CD4-positive, alpha-beta T cell treated with Interferon gamma for 1 hour (primary cell): Measurements from ENCODE around the gene ZNF536.

Experiments used
- DNase-seq: peaks from one replicate; pipeline ENCODE4 v3.0.0-alpha.2; 2020

ZNF536 gene

DNA sequence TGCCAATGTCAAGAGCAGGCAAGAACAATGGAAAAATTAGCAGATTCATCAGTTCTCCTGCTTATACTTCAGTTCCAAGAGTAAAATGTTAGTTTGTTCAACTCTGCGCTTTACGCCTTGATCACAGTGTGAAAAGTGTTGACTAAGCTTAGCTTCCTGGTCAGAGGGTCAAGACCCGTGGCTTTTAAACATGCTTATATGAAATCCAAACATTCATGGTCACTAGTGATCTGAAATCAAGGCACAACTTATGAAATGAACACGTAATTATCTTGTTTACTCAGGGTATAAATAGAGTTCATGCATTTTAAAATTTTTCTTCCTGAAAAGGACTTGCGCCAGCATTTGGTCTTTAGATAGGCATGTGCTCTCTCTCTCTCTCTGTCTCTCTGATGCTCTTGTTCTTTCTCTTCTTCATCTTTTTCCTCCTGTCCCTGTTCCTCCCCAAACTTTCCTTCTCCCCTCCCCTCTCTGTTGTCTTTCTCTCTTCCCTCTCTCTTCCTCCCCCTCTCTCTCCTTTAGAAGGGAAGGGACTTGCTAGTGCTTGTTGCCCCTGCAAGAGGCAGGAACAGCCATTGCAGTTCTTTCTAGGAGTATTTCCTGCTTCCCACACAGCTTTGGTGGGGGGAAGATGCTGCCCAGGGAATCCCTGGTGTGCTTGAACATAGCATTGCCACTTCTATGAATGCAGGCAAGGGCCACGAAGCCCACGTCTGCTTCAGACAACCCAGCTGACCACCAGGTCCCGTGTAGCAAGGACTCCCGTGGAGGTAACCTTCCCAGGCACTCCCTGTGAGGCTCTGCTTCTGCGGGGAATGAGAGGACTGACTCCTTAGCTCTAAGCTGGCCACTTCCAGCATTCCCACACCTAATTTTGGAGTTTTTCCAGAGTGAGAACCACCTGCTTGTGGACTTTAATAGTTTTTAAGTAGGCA, 7.1 kb upstream of the ZNF536 start:
- DNase-seq, result no peak

DNA sequence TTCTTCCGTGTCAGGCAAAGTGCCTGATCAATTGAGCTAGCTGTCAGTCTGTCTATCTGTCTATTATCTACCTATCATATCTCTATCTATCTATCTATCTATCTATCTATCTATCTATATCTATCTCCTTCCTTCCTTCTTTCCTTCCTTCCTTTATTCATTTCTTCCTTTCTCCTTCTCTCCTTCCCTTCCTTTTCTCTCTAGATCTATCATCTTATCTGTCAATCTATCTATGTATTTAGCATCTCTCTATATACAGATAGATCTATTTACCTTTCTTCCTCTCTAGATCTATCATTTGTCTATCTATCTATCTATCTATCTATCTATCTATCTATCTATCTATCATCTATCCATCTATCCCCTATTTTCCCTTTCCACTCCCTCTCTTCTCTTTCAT, 5.9 kb upstream of the ZNF536 start:
- DNase-seq, result no peak

DNA sequence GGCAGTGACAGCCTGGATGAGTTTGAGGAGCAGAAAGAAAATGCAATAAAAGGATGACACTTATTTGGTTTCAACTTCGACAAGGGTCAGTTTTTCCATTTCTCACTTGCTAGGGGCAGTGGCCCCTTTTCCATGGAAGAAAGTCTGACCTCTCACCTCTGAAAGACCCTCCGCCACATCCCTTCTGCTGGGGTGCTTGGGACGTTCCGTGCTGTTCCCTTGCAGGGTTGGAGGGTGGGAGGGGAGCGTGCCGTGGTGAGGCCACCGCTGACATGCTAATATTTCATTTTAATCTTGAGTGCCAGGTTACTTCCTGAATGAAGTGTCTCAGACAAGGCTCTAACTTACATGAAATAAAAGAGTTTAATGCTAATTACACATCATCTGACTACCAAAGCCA, 5.2 kb upstream of the ZNF536 start:
- DNase-seq, result no peak

DNA sequence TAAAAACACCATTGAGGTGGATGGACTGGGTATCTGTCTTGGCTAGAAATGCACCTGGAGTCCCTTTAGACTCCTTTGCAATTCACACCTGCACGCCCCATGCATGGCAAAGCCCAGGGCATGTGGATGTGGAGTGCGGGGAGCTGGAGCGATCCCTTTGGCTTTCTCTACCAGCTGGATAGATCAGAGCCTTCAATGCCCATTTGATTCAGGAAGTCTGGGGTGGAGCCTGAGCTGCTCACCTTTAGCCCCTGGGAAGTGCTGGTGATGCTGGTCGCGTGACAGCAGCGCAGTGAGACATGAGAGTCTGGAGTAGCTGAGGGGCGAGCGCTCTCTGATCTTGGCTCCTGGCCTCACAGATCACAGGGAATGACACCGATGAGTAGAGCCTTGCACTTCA, 4.8 kb upstream of the ZNF536 start:
- no peak for DNase-seq

DNA sequence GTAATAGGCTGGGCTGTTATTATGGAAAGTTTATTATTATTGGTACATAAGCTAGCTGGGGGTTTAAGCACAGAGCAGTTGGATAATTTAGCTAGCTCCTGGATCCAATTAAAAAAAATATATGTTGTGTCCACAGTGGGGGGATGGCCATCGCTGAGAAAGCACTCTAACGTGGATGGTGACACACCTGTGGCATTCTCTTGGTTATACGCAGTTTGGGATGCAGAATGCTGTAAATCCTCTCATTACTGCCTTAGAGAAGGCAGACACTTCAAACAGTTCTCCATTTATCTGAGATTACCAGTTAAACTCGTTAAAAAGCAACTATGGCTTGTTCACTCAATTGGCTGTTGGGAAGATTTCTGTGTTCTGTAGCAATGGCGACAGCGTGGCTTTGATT, 2.4 kb upstream of the ZNF536 start:
- DNase-seq, result no peak

DNA sequence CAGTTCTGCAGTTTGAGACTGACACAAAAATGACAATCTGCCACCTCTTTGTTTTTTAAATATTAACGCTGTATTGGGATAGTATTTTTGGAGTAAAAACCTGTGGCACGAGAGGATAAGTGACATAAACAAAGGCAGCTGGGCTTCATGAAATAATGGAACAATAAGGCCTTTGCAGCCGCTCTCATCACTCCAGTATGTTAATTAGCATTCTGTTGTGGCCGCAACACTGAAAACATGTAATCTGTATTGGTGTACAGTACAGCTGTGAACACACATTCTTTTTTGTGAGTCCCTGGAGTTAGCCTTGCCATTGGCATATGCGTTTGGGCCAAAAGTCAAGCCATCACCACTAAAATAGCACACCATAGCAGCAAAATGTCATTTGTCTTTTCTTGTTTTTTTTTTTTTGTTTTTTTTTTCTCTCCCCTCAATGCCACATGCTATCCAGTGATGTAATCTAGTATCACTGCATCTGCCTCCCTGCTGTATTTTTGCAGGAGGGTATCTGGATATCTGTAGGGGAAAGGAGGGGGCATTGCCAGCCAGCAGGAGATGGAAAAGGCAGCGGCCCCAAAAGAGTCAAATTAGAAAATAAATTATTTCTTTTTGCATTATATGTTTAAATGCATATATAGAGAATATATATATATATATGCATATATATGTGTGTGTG, 885 bp upstream of the ZNF536 start:
- DNase-seq, result no peak

DNA sequence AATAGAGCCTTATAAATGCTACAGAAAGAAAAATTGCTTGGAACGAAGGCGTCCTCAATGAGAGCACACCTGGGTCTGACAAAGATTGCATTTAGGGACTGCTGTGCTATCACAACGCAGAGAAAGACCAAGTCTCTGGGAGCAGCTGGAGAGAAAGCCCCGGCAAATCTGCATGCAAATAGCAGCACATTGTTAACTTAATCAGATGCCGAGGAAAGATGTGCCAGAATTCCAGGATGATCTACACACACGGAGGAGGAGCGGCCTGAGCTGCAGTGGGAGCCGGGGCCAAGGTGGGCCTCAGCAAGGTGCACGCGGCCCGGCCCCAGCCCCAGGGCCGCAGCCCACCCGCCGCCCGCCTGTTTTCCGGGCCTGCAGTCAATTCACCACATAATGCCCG, 1.4 kb downstream of the ZNF536 start:
- no peak for DNase-seq

DNA sequence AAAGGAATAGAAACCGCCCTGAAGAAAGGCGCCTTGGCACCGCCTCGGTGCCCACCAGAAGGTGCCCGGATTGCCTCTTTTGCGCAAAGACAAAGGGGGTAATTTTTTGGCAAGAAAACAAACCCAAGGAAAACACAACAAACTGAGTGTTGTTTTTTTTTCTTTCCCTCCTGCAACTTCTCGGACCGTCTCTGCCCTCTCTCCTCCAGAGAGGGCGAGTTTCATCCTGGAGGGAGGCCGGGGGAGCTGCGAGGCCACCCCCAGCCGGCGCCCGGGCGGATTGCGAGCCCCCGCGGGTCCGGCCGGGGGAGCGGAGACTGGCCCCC, 2.3 kb downstream of the ZNF536 start:
- no peak for DNase-seq

DNA sequence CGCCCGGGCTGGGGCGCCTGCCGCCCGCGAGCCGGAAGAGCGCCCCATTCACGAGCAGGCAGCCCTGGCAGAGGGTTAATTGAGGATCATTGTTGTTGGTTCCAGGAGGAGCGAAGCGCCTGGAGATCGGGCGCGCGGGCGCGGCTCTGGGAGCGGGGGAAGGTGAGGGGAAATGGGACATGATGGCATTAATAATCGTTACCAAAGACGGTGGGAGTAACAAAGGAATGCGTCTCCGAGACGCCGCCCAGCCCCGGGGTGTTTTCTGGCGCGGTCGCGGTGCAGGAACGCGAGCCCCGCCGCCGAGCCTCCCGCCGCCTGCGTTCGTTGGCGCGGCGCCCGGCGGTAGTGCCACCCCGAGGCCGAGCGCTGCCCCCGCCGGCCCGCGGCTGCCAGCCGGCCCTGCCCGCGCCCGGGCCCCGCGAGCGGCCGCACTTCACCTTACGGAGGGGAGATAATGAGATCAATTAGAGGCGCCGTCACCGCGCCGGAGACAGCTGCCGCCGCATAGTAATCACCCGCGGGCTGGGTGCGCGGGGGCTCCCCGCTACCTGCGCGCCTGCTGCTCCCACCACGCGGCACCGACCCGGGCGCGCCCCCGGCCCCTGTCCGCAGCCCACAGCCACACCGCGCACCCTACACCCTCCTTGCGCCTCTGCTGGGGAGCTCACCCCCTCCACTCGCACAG, 2.8 kb downstream of the ZNF536 start:
- no peak for DNase-seq

DNA sequence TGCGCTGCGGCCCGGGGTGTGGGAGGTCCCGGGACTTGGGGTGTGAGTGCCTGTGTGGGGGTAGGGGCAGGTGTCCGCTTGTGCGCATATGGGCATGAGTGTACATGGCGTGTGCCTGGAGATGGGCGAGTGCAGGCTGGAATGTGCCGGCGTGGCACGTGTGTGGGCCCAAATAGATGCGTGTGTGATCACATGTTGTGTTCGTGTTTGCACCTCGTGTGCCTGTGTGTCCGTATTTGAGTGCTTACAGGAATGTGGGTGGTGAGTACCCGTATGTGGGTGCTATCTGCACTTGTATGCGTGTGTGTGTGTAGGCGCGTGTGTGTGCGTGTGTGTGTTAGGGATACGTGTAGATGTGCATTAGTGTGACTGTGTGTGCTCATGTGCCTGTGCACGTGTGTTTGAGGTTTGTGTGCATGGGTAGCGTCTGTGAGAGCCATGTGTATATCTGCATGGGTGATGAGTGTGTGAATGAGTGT, 3.4 kb downstream of the ZNF536 start:
- DNase-seq, result no peak

DNA sequence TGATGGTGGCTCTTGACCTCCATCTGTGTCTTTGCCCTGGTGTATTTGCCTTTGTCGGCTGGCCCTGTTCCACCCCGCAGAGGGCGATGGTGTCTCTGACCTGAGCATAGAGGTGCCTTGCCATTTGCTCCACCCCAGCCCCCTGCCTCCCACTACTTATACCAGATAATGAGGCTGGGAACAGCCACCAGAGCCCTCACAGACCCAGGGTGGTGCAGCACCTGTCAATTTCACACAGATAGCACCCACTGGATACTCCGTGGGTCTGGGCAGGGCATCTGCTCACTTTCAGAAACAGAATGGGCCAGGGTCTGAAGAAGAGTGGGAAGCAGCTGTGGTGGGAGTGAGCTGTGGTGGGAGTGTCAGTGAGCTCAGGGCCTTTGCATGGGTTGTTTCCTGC, 4.1 kb downstream of the ZNF536 start:
- DNase-seq, result no peak

DNA sequence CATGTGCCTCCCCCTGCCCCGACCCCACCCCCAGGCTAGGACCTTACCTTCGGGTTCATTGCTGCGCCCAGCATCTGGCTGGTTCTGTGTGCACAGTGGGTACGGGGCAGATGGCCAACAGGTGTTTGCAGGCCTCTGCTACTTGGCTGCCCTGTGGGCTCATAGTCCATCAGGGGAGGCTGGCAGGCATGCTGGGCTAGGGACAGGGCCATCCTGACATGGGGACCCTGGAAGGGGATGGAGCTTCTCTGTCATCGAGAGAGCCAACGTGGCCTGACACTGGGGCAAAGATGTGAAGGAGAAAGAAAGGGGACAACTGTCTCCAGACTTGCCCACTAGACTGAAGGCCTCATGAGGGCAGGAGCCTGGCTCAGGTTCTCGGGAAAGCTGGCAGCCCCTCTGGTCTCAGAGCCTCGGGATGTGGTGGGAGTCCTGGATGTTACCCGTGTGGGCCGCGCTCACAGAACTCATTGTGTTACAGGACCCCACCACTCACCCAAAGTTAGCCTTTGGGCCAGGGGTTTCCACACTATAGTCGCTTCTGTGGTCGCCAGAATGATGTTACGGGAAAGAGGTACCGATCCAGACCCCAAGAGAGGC, 4.7 kb downstream of the ZNF536 start:
- no peak for DNase-seq

DNA sequence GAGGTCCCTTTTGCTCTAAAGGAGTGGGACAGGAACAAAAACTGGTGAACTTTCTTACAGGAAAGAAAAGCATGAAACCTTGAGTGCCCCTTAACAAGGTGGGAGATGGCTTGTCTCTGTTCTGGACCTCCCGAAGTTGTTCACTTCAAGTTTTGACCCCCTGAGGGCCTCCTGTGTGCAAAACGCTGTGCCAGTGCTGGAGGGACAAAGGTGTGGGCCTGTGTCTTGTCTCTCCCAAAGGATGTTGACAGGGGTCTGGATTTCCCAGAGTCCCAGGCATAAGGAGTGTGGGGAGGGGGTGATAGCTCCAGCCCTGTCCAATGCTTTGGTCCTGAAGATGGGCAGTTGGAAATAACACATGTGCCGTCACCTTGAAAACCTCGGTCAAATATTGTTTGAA, 6.5 kb downstream of the ZNF536 start:
- DNase-seq, result no peak

DNA sequence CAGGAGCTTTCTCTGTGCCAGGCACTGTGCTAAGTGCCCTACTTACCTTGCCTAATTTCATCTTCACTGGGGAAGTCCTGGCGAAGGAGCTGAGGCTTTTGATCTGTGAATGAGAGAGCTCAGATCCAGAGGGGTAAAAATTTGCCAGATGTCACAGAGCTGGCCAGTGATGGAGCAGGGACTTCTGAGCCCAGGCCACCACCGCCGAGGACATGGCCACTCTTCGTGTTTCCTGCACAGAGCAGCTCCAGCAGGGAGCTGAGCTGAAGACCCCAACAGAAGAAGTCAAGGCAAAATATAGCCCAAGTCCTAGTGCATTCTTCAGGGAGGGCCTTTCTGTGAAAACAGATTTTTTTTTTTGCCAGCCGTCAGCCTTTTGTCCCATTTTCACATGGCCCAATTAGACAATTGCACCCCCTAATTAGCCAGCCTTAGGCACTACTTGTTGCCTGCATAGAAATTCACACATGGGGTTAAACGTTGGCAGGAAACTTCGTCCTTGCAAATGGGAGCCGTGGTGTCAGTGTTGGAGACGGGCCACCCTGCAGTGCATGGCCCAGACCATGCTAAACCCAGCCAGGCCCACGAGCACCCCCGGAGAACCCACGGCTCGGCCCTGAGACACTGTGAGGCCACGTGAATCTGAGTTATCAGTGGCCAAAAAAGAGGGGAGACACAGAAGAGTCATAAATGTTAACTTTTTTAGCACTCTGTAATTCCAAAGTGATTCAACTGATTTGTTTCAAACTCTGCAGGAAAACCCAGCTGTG, 7.8 kb downstream of the ZNF536 start:
- DNase-seq, result no peak

DNA sequence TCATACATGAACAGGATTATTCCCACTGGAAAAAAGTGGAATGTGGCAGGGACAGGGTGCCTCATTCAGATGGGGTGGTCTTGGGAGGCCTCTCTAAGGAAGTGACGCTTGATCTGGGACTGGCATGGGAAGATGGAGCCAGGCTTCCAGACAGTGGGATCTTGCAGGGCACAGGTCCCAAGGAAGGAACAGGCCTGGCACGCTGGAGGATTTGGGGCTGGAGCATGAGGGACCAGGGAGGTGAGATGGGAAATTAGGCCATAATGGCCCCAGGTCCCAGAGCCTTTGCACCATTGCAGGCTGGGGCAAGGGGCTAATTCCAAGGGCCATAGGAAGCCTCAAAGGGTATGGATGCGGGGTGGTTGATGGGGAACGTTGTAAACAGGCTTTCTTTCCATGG, 9.2 kb downstream of the ZNF536 start:
- no peak for DNase-seq

DNA sequence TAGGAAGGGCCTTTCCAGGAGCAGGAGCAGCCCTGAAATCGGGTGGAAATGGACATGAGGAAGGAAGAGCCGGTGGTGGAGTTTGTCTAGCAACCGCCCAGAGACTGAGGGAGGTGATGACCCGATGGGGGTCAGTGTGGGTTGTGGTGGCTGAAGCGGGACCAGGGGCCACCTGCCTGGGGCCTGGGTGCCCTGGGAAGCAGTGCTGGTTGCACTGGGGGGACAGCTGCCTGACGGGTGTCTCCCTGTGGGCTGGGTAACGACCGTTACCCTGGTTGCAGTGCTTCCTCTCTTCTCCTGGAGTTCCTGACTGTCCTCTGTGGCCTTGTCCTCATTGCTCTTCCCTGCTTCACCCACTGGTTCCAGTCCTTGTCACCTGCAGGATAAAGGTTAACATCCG, 13.0 kb downstream of the ZNF536 start:
- DNase-seq, result no peak

DNA sequence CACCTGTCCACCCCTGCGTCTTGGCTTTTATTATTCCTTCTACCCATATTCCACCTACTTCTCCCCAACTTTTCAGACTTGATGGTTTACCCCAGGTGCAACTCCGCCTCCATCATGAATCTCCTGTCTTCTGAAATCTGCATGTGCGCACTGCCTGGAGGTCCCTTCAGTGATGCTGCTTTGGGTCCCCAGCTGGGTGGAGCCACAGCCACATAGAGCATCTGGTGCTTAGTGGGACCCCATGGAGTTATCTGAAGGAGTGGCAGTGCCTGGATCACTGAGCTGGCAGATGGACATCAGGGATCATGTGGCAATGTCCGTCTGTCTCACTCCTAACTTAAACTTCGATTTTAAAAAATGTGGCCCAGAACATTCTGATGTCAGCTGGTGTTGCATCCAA, 13.5 kb downstream of the ZNF536 start:
- DNase-seq, result no peak

DNA sequence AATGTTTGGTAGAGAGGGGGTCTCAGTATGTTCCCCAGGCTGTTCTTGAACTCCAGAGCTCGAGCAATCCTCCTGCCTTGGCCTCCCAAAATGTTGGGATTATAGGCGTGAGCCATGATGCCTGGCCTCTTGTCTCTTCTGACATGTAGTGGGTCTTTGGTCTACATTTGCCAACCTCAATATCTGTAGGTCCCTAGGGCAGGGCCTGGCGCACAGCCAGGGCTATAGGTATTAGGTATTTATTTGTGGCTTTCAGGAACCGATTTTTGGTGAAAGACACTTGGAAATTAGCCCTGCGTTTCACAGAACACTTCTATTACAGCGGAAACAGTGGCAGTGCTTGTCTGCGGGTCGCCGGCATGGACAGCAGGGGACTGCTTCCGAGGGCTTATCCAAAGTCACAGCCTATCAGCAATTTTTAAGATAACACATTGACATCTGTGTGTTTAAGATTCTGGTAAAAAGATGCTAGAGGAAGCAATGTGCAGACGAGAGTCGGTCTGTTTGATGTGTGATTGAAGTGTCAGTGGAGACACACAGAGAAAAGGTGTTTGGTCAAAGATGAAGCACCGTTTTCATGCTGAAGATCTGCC, 14.5 kb downstream of the ZNF536 start:
- no peak for DNase-seq

DNA sequence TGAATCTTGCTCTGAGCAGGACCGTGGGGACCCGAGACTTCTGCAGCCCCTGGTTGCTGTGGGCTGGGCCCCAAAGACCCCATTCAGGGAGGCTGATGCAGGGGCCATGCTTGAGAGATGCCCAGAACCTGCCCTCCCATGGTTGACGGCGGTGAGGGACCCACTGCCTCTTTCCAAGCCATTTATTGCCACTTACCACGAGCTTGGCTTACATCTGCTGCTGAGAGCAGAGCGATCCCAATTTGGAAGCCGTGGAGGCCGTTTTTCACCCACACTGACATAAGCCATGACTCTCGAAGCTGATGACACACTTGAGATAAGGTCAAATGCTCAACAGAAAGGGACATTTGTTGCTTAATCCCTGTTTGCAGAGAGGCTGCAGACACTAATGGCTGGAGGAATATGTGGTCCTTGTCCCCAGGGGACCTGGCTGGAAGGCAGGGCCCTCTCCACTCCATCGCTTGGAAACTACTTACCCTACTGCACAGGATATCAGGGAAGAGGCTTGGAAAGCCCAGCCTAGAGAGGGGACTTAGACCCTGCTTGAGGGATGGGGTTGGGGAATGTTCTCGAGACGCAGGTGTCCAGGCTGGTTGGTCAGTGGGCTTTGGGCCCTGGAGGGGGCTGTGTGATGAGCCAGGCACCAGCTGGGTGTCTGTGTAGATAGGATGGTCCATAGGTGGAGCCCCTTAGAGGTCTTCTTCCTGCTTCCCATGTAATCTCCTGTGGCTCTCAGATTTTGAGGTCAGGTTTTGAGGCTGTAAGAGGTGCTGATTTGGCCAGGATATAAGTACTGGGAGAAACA, 15.3 kb downstream of the ZNF536 start:
- DNase-seq, result no peak

DNA sequence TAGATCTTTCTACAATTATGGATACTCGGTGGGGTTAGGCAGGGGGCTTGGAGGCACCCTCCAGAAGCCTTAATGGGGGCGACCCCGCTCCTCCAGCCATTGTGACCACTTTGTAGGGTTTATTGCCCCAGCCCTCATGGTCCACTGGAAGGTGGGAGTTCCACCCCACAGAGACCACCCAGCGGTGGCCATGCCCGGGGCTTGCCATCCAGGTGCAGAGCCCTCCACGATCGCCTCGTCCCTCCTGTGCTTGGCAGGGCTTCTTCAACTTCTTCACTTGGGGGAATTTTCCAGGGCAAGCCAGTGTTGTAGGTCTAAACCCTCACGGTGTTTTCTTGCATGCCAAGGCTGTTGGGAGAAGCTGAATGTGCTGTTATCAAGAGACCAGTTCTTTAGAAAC, 16.1 kb downstream of the ZNF536 start:
- DNase-seq, result no peak

DNA sequence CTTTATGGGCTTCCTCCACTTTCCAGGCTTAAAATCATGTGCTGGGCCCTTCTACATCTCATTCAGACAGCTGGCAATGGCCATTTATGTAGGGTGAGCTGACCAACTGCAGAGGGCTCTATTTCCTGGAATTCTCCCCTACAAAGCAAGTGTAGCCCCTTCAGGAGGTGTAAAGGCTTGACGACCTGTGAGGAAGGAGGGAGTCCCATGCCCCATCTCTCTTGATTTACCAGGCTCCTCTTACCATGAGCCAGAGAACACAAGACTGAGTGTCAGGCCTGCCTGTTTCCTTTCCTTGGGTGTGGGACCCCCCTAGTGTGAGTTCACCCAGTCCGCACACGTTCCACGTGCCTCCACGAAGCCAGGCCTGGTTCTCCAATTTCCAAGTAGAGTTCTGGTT, 16.6 kb downstream of the ZNF536 start:
- DNase-seq, result no peak
